ENCODE data around the gene MGAT3.

MGAT3 gene

DNA sequence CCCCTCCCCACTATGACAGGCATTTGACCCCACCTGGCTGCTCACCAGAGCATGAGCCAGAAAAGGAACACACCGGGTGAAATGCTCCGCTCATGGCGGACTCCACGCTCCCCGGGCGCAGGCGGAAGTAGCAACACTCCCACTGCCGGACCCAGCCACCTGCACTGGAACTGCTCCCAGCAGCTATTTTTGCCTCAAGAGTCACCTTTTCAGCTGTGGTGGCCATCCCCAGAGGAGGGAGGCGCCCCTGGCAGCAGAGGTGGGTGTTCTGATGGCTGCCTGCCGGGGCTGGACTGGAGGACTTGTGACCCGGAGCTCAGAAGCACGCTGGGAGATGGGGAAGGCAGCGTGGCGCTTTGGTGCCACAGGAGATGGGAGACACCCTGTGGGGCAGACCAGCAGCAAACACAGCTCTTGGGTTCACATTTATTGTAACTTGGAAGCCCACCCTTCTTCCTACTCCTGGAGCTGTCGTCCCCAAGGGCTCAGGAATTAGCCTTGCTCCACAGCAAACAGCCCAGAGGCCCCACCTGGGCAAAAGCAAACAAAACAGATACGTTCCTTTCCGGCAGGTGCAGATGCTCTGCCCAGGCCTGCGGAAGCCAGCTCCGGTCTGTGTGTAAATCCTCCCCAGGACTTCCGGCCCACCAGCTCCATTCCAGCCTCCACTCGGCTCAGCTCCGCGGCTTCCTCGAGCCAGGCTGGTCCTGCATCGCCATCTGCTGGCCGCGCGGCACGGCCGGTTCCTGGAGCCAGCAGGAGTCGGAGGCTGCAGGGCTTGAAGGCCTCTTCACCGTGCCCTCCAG lies 72.1 kb downstream of the MGAT3 start:
- no peak for DNase-seq (ENCODE audit: low read depth, low spot score)

DNA sequence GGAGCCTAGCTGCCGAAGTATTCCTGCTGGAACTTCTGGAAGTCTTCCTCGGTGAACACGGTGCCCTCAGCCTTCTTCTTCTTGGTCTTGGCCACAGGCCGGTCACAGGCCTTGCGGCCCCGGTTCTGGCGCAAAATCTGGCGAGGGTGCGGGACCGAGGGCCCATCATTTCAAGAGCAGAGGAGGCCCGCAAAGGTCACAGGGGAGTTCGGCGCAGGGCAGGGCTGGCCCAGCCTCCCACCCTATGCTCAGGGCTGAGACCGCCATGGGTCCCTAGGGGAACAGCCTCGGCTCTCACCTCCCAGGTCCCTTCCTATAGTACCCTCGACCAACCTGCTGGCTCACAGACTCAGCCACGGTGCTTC lies 72.7 kb downstream of the MGAT3 start:
- no peak for DNase-seq (ENCODE audit: low read depth, low spot score)

DNA sequence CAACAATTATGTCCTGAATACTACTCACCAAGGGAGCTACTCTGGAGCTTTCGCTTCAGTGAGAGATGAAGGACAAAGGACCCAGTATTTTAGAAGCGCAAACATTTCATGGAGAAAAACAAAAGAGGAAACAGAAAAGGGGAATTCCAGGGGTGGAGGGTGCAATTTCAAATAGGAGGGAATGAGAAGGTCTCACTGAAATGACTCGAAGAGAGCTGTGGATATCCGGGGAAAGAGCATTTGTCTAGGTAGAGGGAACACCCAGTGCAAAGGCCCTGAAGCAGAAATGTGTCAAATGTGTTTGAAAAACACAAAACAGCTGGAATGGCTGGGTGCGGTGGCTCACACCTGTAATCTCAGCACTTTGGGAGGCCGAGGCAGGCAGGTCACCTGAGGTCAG lies 73.3 kb downstream of the MGAT3 start:
- DNase-seq (ENCODE audit: low read depth, low spot score) = no peak

DNA sequence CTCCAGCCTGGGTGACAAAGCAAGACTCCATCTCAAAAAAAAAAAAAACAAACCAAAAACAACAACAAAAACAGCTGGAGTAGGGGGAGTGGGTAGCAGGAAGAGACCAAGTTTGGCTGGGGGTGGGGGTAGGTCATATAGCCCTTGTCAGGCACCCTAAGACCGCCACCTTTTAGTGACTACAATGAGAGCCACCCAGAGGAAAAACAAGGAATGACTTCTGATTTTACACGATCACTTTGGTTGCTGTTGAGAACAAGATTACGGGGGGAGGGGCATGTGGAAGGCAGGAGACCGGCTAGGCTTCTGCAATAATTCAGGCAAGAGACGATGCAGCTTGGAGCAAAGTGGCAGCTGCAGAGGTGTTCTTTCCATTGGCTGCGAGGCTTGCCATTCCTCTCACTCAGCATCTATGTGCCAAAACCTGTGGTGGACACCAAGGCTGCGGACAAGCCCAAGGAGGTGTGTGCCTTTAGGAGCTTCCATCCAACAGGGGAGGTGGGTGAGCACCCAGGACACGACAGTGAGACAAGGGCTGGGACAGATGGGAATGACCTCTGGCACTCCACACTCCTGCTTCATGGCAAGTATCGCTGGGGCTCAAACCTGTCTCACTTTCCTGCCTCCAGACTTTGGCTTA lies 74.0 kb downstream of the MGAT3 start:
- no peak for DNase-seq (ENCODE audit: low read depth, low spot score)

DNA sequence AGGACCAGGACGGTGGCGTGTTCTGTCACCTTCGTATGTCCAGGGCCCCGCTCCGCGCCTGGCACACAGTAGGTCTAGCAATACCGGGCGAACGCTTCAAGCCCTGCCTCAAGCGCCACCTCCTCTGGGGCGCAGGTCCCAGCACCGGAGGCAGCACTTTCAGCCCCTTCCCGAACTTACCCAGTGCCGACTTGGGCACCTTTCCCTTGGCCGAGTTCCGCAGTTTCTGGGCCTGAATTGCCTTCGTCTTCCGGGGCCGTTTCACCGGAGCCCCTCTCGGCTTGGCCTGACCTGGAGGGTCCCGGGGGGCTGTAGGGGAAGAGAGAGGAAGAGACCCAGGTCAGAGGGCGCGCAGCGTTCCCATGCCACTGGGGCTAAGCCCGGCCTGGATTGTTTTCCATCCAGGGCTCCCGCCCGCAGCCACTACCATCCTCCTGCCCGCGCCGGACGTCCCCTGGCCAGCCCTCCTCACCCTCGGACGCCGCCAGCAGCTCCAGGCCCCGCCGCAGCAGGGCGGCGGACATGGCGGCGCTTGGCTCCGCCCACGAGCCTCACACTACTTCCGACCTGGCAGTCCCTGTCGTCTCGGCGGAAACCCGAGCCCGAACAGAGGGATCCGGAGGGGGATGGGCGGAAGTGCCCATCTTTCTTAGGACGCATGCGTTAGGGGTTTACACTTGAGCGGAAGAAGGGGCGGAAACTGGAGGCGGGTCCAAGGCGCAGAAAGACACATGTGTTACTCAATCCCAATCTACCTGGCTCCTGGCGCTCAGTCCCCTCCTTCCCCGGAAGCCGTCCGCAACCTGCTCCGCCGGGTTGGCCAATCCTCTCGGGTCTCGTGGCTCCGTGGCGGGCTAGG lies 75.6 kb downstream of the MGAT3 start, which contains the start of gene RPS19BP1:
RPS19BP1 (minus strand) TSS at position 534 of the 859 bp plus-strand sequence; CDS start at position 524, 10 bp downstream.
- DNase-seq (ENCODE audit: low read depth, low spot score) = peak; percentile 100

DNA sequence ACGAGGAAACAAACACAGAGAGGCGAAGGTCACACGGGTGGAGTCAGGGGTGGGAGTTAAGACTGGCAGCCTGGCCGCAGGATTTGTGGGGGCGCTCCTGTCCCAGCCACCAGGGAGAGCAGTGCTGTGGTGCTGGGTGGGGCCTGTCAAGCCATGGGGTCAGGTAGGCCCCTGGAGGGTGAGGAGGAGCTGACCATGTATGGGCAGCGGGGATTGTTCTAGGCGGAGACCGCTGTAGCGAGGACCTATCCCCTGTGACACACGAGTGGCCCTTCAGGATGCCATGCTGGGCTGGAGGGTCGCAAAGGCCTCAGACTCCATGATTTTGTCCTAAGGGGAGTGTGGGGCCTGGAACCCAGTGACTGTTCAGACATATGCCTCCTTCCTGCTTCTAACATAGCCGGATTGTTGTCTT lies 77.3 kb downstream of the MGAT3 start:
- no peak for DNase-seq (ENCODE audit: low read depth, low spot score)

DNA sequence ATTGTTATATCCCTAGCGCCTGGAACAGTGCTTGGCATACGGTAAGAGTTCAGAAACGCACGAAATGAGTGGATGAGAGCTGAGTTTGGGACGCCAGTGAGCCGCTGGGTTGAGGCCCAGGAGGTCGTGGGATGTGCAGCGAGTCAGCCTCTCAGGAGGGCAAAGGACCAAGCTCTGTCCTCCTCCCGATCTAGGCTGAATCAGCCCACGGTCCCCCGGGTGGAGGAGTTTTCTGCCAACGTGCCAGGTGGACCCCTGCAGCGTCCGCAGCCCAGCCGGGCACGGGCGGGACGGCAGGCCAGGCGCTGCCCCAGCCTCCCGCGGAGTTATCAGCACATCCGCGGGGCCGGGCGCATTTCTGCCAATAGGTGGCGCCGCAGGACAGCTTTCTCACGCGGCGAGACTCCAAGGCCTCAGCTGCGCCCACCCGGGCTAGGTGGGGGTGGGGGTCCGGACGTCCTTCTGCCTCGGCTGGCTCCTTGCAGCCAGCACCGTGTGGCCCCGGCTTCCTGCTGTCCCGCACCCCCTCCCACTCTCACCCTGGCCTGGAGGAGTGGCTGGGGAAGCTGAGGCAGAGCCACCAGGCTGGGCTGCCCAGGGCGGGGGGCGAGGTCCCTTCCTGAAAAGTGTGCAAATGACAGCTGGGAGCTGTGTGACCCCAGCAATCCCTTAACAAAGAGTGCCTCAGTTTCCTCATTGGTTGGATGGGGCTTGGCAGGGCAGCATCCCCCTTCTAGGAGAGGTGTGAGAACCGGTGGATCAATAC lies 78.0 kb downstream of the MGAT3 start:
- no peak for DNase-seq (ENCODE audit: low read depth, low spot score)

DNA sequence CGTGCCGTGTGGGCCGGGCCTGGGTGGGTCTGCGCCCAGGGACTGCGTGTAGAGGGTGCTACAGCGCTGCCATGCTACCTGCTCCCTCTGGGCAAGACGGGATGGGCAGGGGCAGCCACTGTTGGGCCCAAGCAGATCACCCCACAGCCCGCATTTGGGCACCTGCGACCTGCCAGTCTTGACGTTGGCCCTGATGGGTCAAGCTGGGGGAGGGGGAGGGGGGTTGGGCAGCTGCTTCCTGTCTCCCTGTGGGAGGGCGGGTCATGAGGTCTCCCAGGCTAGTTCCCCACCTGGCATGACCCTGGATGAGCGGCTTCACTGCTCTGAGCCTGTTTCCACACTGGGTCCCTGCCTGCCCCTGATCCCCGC lies 78.5 kb downstream of the MGAT3 start:
- DNase-seq (ENCODE audit: low read depth, low spot score) = no peak

DNA sequence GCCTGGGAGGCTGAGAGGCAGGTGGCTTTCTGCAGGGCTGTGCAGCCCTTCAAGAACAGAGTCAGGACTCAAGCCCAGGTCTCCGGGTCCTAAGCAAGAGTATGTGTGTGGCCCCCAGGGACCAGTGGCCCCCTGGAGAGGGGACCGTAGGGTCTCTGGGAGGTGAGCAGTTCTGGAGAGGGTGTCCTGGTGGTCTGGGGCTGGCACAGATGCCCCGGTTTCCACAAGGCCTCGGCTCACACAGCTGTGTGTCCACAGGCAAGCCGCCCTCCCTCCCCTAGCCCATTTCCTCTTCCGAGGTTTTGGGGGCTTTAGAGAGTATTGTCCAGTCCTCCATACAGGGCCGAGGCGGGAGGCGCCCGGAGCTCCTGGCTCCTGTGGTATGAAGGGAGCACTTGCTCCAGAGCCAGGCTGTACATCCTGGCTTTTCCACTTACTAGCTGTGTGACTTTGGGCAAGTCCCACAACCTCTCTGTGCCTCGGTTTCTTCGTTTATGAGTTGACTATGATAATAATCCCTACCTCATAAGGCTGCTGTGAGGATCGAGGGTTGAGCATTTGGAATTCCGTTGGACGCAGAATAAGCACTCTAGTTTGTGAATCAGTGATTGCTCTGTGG lies 79.1 kb downstream of the MGAT3 start:
- DNase-seq (ENCODE audit: low read depth, low spot score) = no peak

DNA sequence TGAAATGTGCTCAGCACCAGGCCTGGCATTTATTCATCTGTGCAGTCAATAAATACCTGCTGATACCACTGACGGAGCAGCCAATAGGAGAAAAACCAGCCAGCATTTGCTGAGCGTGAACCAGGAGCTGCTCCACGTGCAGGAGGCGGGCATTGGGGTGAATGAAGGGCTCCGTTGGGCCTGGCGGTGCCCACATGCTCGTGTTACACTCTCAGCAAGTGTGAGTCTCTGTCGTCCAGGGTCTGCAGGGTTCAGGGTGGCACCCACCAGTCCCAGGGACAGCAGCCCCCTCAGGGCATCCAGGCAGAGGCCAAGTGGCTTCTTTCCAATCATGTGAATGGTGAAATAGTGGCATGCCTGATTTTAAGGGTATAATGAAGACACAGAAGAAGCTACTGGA lies 79.9 kb downstream of the MGAT3 start:
- no peak for DNase-seq (ENCODE audit: low read depth, low spot score)

DNA sequence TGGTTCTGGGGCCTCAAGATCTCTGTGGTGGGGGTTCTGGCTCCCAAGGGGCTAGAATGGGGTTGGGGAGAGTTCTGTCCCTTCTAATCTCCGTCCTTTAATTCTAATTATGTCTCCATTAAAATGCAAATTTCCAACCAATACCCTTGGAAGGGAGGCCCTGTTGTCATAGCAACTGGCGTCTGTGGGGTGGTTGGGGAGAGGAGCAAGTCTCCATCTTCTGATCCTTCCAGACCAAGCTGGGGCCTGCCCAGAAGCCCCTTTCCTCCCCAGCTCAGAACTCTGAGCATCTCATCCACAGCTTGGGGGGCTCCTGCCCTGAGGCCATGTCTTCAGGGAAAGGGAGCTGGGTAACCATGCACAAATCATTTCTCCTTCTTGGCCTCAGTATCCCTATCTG lies 81.2 kb downstream of the MGAT3 start:
- DNase-seq (ENCODE audit: low read depth, low spot score) = no peak
